ENCODE data around the gene IFIT3.

IFIT3 gene

DNA sequence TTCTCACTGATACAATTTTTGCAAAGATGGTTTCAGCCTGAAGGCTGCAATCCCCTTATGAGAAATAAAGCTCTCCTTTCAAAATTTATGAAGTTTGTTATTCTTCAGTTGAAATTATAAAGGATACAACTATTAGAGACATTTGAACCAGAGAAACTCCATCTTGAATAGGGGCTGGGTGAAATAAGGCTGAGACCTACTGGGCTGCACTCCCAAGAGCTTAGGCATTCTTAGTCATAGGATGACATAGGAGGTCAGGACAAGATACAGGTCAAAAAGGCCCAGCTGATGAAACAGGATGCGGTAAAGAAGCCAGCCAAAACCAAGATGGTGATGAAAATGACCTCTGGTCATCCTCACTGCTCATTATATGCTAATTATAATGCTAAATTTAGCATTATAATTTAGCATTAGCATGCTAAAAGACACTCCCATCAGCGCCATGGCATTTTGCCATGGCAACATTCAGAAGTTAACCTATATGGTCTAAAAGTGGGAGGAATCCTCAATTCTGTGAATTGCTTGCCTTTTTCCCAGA, 27.7 kb downstream of the IFIT3 start:
- H3K27ac ChIP-seq = no peak overlapping the region
- TF ChIP-seq, protein P1, sequence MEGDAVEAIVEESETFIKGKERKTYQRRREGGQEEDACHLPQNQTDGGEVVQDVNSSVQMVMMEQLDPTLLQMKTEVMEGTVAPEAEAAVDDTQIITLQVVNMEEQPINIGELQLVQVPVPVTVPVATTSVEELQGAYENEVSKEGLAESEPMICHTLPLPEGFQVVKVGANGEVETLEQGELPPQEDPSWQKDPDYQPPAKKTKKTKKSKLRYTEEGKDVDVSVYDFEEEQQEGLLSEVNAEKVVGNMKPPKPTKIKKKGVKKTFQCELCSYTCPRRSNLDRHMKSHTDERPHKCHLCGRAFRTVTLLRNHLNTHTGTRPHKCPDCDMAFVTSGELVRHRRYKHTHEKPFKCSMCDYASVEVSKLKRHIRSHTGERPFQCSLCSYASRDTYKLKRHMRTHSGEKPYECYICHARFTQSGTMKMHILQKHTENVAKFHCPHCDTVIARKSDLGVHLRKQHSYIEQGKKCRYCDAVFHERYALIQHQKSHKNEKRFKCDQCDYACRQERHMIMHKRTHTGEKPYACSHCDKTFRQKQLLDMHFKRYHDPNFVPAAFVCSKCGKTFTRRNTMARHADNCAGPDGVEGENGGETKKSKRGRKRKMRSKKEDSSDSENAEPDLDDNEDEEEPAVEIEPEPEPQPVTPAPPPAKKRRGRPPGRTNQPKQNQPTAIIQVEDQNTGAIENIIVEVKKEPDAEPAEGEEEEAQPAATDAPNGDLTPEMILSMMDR (conservative IDR thresholded peaks at IDR 0.05) = no peak
- no peak for TF ChIP-seq ZFX (IDR thresholded peaks at IDR 0.05)

DNA sequence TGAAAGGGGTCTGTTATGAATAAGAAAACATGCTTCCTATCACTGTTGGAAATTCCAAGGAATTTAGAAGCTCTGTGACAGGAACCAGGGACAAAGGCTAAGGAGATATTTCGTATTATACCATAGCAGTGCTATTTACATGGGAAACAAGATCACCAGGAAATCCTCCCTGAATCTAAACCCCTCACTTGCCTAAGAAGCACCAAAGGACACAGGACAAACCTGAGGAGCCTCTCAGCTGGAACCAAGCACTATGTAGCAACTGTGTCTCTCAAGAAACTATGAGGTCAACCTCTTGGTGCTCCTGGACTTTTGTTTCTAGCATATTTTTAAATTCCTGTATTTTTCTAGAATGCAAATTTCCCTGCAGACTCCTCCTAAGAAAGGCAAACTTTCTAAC, 29.3 kb downstream of the IFIT3 start:
- TF ChIP-seq, protein P1 (conservative IDR thresholded peaks at IDR 0.05) = no peak
- TF ChIP-seq ZFX (IDR thresholded peaks at IDR 0.05) = no peak
- H3K27ac ChIP-seq = no peak overlapping the region

DNA sequence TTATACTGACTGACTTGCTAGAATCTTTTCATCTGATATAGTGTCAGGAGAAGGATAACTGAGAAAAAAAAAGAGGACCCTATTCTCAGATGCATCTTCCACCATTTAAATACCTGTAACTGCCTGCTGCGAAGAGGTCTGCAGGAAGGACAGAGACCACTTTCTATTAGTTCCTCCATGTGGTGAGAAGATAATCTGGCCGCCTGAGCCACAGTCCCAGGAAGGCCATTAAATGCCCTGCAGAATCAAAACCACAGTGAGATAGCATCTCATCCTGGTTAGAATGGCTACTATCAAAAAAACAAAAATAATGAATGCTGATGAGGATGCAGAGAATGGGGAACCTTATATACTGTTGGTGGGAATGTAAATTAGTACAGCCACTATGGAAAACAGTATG, 30.2 kb downstream of the IFIT3 start:
- TF ChIP-seq, protein P1 (conservative IDR thresholded peaks at IDR 0.05) = no peak
- TF ChIP-seq ZFX (IDR thresholded peaks at IDR 0.05) = no peak

DNA sequence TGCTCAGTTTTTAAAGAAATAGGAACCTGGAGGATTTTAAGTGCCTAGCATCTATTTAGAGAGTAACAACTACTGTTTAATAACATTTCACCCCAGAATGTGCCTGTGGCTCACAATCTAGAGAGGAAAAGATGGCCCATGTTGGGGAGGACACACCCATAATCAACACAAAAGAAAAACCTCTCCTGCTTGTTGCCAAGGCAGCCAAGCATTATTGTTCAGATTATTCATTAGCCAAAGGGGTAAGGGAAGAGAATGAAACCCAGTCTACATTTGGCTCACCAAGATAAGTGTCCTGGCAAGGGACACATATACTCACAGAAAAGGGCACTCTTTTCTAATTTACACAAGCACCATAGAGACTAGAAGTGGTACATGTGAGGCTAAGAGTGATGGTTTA, 32.4 kb downstream of the IFIT3 start:
- no peak for TF ChIP-seq ZFX (IDR thresholded peaks at IDR 0.05)
- TF ChIP-seq, protein P1 (conservative IDR thresholded peaks at IDR 0.05) = no peak
- H3K27ac ChIP-seq = no peak overlapping the region

More for the DNA sequence above, 30.2 kb downstream of the IFIT3 start:
- H3K27ac ChIP-seq = no peak overlapping the region

DNA sequence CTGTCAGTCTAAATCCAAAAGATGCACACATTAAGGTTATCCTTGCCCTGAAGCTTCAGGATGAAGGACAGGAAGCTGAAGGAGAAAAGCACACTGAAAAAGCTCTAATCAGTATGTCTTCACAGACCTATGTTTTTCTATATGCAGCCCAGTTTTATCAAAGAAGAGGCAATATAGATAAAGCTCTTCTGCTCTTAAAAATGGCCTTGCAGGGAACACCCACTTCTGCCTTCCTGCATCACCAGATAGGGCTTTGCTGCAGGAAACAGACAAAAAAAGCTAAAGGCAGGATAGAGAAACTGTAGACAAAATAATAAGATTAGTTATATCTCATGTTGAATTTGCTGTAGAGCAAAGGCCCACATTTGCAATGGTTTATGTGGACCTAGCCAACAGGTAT, 35.1 kb downstream of the IFIT3 start:
- TF ChIP-seq, protein P1 (conservative IDR thresholded peaks at IDR 0.05) = no peak
- TF ChIP-seq ZFX (IDR thresholded peaks at IDR 0.05) = no peak
- no peak overlapping the region for H3K27ac ChIP-seq

DNA sequence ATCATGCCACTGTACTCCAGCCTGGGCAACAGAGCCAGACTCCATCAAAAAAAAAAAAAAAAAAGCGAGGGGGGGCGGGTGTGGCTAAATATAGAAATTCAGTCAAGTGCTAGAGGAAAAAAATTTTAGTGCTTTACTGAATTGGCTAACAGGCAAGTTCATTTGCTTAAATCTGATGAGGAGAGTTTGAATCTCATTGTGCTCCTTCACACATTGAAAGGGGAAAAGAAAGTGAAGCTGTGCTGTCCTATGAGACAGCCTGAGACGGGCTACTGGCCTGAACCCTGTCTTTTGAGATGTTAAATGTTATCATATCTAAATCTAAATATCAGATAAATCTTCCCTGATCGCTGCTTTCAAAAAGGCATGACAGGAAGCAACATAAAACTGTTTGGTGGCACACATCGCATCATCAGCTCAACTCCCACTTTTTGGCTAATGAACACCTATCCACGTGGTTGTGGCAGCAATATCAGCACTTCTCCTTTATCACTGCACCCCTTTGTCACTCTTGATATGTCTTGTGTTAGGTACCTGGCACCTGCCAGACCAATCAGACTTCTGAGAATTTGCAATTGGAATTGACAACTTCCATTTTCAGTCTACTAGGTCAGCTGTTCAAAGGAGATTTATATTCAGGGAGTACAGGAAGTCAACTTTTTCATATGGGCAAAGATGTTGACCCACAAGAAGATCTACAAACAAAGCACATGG, 36.1 kb downstream of the IFIT3 start:
- no peak for TF ChIP-seq ZFX (IDR thresholded peaks at IDR 0.05)
- TF ChIP-seq, protein P1 (conservative IDR thresholded peaks at IDR 0.05) = no peak
- no peak overlapping the region for H3K27ac ChIP-seq

DNA sequence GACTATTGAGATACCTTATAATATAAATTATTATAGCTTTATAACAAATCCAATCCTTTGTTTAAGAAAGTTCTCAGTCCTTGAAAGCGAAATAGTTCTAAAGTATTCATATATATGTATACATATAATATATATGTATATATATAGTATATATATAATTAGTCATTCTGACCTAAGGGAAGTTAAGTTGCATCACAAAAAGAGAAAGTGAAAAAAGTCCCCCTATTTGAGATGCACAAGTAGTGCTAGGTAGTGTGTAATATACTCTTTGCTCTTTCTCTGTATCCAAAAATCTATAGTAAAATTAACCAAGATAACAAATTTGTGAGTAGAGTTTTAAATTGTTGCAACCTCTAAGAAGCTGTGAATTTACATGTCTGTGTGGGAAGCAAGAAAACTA, 36.7 kb downstream of the IFIT3 start:
- TF ChIP-seq, protein P1 (conservative IDR thresholded peaks at IDR 0.05) = no peak
- TF ChIP-seq ZFX (IDR thresholded peaks at IDR 0.05) = no peak
- no peak overlapping the region for H3K27ac ChIP-seq

Measured in C4-2B (cell line).